WTC11 (cell line): Measurements from ENCODE around the gene BGN. TPM values are rescaled to one million over a fixed set of nuclear protein-coding genes. Genes with fewer than 3 reads are reported as not detected.

ENCODE experiments used
- ATAC-seq: fragments of 200-7000 bp; cut with Tn5 transposase; 2 replicates; pipeline ENCODE4 v1.10.0; 2021; ENCODE audit warnings: mild to moderate bottlenecking, moderate library complexity
- CTCF ChIA-PET: fragments of 300-600 bp; sonication (Branson Sonifier 250); formaldehyde crosslinking; loops from one replicate; lab custom pipeline; 2021; ENCODE audit warnings: antibody characterized with exemption; lab: Charles Lee
- POLR2A ChIA-PET: fragments of 350-600 bp; sonication (Branson Sonifier 250); formaldehyde crosslinking; loops from one replicate; lab custom pipeline; 2021; ENCODE audit warnings: antibody characterized with exemption; lab: Charles Lee
- DNase-seq: peaks from one replicate; pipeline ENCODE4 v3.0.0; 2021; ENCODE audit warnings: low spot score
- H3K27ac Mint-ChIP-seq: 2 replicates; pipeline ENCODE4 v1.8.0; 2021; ENCODE audit warnings: mixed read lengths
- H3K27me3 Mint-ChIP-seq: 2 replicates; pipeline ENCODE4 v1.8.0; 2021; ENCODE audit warnings: low read depth, mild to moderate bottlenecking, moderate library complexity, mixed read lengths
- H3K36me3 Mint-ChIP-seq: 2 replicates; pipeline ENCODE4 v1.8.0; 2021; ENCODE audit warnings: mixed read lengths
- H3K4me1 Mint-ChIP-seq: 2 replicates; pipeline ENCODE4 v1.8.0; 2022; ENCODE audit warnings: mixed read lengths
- H3K4me3 Mint-ChIP-seq: 2 replicates; pipeline ENCODE4 v1.8.0; 2021; ENCODE audit warnings: mild to moderate bottlenecking, moderate library complexity, mixed read lengths
- H3K9me3 Mint-ChIP-seq: 2 replicates; pipeline ENCODE4 v1.8.0; 2021; ENCODE audit warnings: mixed read lengths
- ATF2 ChIP-seq: sonication (generic); formaldehyde crosslinking; IDR thresholded peaks from 2 replicates; pipeline ENCODE4 v1.8.1; 2022; ENCODE audit warnings: low read depth, missing genetic modification reagents, borderline replicate concordance
- ATF3 ChIP-seq: sonication (generic); formaldehyde crosslinking; conservative IDR thresholded peaks from 2 replicates; pipeline ENCODE4 v1.8.1; 2022; ENCODE audit warnings: mild to moderate bottlenecking, missing genetic modification reagents
- CDX4 ChIP-seq: fragments of 250-450 bp; sonication (Bioruptor Pico); IDR thresholded peaks from 2 replicates; pipeline ENCODE4 v1.9.0; 2021; ENCODE audit warnings: moderate library complexity, mild to moderate bottlenecking, inconsistent platforms, borderline replicate concordance
- CREM ChIP-seq: sonication (generic); formaldehyde crosslinking; IDR thresholded peaks from 2 replicates; pipeline ENCODE4 v1.8.1; 2022; ENCODE audit warnings: mild to moderate bottlenecking, missing genetic modification reagents, moderate library complexity
- CTCF ChIP-seq: fragments of 200-600 bp; IDR thresholded peaks from 2 replicates; pipeline ENCODE4 v1.8.0; 2022; ENCODE audit warnings: antibody characterized with exemption
- JAZF1 ChIP-seq: fragments of 250-450 bp; sonication (Bioruptor Pico); IDR thresholded peaks from 2 replicates; pipeline ENCODE4 v1.9.0; 2021; ENCODE audit warnings: moderate library complexity, mild to moderate bottlenecking, inconsistent platforms
- MAX ChIP-seq: sonication (generic); formaldehyde crosslinking; IDR thresholded peaks from 2 replicates; pipeline ENCODE4 v1.8.0; 2022; ENCODE audit warnings: mild to moderate bottlenecking, missing genetic modification reagents
- NR1H2 ChIP-seq: sonication (generic); formaldehyde crosslinking; IDR thresholded peaks from 2 replicates; pipeline ENCODE4 v1.9.0; 2021; ENCODE audit warnings: mild to moderate bottlenecking, moderate library complexity, missing genetic modification reagents
- NR2C2 ChIP-seq: sonication (generic); formaldehyde crosslinking; IDR thresholded peaks from 2 replicates; pipeline ENCODE4 v1.8.0; 2022; ENCODE audit warnings: mild to moderate bottlenecking, missing genetic modification reagents
- NR3C1 ChIP-seq: sonication (generic); formaldehyde crosslinking; conservative IDR thresholded peaks from 2 replicates; pipeline ENCODE4 v1.8.1; 2023; ENCODE audit warnings: low read depth, mild to moderate bottlenecking, missing genetic modification reagents
- RELA ChIP-seq: sonication (generic); formaldehyde crosslinking; IDR thresholded peaks from 2 replicates; pipeline ENCODE4 v1.8.1; 2022; ENCODE audit warnings: missing genetic modification reagents, mild to moderate bottlenecking, borderline replicate concordance
- SMAD4 ChIP-seq: sonication (generic); formaldehyde crosslinking; IDR thresholded peaks from 2 replicates; pipeline ENCODE4 v1.8.0; 2022; ENCODE audit warnings: mild to moderate bottlenecking, missing genetic modification reagents
- SP1 ChIP-seq: sonication (generic); formaldehyde crosslinking; conservative IDR thresholded peaks from 2 replicates; pipeline ENCODE4 v1.8.1; 2022; ENCODE audit warnings: missing genetic modification reagents
- TEAD4 ChIP-seq: sonication (generic); formaldehyde crosslinking; IDR thresholded peaks from 2 replicates; pipeline ENCODE4 v1.8.0; 2022; ENCODE audit warnings: mild to moderate bottlenecking, missing genetic modification reagents
- ZBTB43 ChIP-seq: sonication (generic); formaldehyde crosslinking; IDR thresholded peaks from 2 replicates; pipeline ENCODE4 v1.8.1; 2023; ENCODE audit warnings: mild to moderate bottlenecking, missing genetic modification reagents
- ZNF232 ChIP-seq: sonication (generic); formaldehyde crosslinking; IDR thresholded peaks from 2 replicates; pipeline ENCODE4 v1.8.0; 2022; ENCODE audit warnings: mild to moderate bottlenecking, missing genetic modification reagents
- ZNF396 ChIP-seq: fragments of 250-450 bp; sonication (Bioruptor Pico); IDR thresholded peaks from 2 replicates; pipeline ENCODE4 v1.8.0; 2021; ENCODE audit warnings: mild to moderate bottlenecking, moderate library complexity, borderline replicate concordance
- ZNF671 ChIP-seq: fragments of 250-450 bp; sonication (Bioruptor Pico); IDR thresholded peaks from 2 replicates; pipeline ENCODE4 v1.8.0; 2021; ENCODE audit warnings: mild to moderate bottlenecking
- total RNA-seq: library from RNA; stranded (reverse); gene quantifications from 3 replicates; pipeline ENCODE4 v1.2.3, GENCODE V29; 2021

Gene BGN
- total RNA-seq, 1 experiment from 2014 or later: 1.8 TPM

- no peak for ATAC-seq
- H3K27me3 Mint-ChIP-seq: peaks cover 30% of the 10 kb centered on the region
- TF ChIP-seq SP1 (CRISPR knock-in tag): no peak
- TF ChIP-seq ZNF232: no peak
- TF ChIP-seq NR3C1 (CRISPR knock-in tag): no peak
- TF ChIP-seq ATF2 (CRISPR knock-in tag): no peak
- no peak for TF ChIP-seq ZNF671 (CRISPR knock-in tag)
- no peak for TF ChIP-seq CREM (CRISPR knock-in tag)
- TF ChIP-seq SMAD4: no peak
- no peak for TF ChIP-seq NR2C2 (CRISPR knock-in tag)
- TF ChIP-seq, all 79 proteins: peak for 0
- no peaks in the 10 kb centered on the region for H3K9me3 Mint-ChIP-seq
- DNase-seq: no peak
- CTCF ChIA-PET: interaction anchor here (4.0 kb wide), 1 partner anchor 26 kb away, joined by 15 read pairs; no protein-coding TSS in a partner anchor
- H3K27ac Mint-ChIP-seq: no peak overlapping the region
- H3K4me1 Mint-ChIP-seq: 0 out of 2 replicates have a peak, but pooled peaks cover 5% of the 10 kb centered on the region
- no peak overlapping the region for H3K4me3 Mint-ChIP-seq
- POLR2A ChIA-PET: no interaction called here
- no peaks in the 10 kb centered on the region for H3K36me3 Mint-ChIP-seq
Observed at GRCh38 chrX:153514259-153514658, 19.5 kb downstream of the BGN start.

- Mint-ChIP-seq H3K27me3 (peaks cover 36% of the 10 kb centered on the region), H3K4me3 (no peak overlapping the region), H3K27ac (no peak overlapping the region), H3K9me3 (no peaks in the 10 kb centered on the region), H3K36me3 (no peaks in the 10 kb centered on the region), H3K4me1 (0 out of 2 replicates have a peak, but pooled peaks cover 5% of the 10 kb centered on the region)
- DNase-seq: no peak
- no peak for ATAC-seq
- ChIA-PET POLR2A (no interaction called here), CTCF (interaction anchor here (0.6 to 4.0 kb wide), 4 partner anchors 8 to 169 kb away, joined by 3 to 15 read pairs (median 4); partner anchors contain the start of gene HAUS7)
- TF ChIP-seq RELA (CRISPR knock-in tag) (no peak), NR1H2 (CRISPR knock-in tag) (no peak), MAX (CRISPR knock-in tag) (no peak), JAZF1 (CRISPR knock-in tag) (no peak), ATF2 (CRISPR knock-in tag) (no peak), ZNF396 (CRISPR knock-in tag) (no peak), ZBTB43 (no peak), ATF3 (no peak), TEAD4 (CRISPR knock-in tag) (no peak), CDX4 (CRISPR knock-in tag) (no peak), ZNF232 (no peak), CTCF (no peak)
Observed at GRCh38 chrX:153515435-153515834, 20.7 kb downstream of the BGN start.
